GM12892 (cell line): ENCODE measurements around the gene TMEM266.

Experiments used
- POLR2AphosphoS5 ChIP-seq: IDR thresholded peaks from 2 replicates; pipeline ENCODE4 v1.6.1; 2011; ENCODE audit warnings: low read depth, low read length, control low read depth
- TAF1 ChIP-seq: IDR thresholded peaks from 2 replicates; pipeline ENCODE4 v1.6.1; 2011; ENCODE audit warnings: low read depth, mild to moderate bottlenecking, control low read depth, low read length, borderline replicate concordance

GRCh38 chr15:76155731-76156130 is 95.9 kb downstream of the TMEM266 start:
- TF ChIP-seq TAF1 = no peak
- TF ChIP-seq POLR2AphosphoS5 = no peak
